Upper lobe of left lung (tissue), 6 donors: Measurements from ENCODE around the gene HAVCR1. TPM values are rescaled to one million over a fixed set of nuclear protein-coding genes. Genes with fewer than 3 reads are reported as not detected.
A peak's percentile ranks its signal among the peaks of the same experiment; 100 is the strongest.

Experiments
- ATAC-seq, 2 donors: fragments of 200-7000 bp; cut with Tn5 transposase; one replicate each; pipeline ENCODE4 v1.9.1; 2022; ENCODE audit warnings: mild to moderate bottlenecking in 2 of 2, moderate library complexity in 2 of 2; ENCODE audit not compliant: low FRiP score in 2 of 2
- DNase-seq, 2 donors: peaks; one replicate each; pipeline ENCODE4 v3.0.0-alpha.2; 2019 to 2020
- H3K27ac ChIP-seq, 4 donors: fragments of 200-600 bp; sonication (generic); one replicate each; pipeline ENCODE4 v1.5.1; 2016 to 2019
- H3K27me3 ChIP-seq, 4 donors: fragments of 200-600 bp; sonication (generic); one replicate each; pipeline ENCODE4 v1.5.1; 2017 to 2019
- H3K36me3 ChIP-seq, 4 donors: fragments of 200-600 bp; sonication (generic); one replicate each; pipeline ENCODE4 v1.5.1; 2016 to 2019
- H3K4me1 ChIP-seq, 4 donors: fragments of 200-600 bp; sonication (generic); one replicate each; pipeline ENCODE4 v1.5.1; 2018 to 2019
- H3K4me3 ChIP-seq, 4 donors: fragments of 200-600 bp; sonication (generic); one replicate each; pipeline ENCODE4 v1.5.1; 2017 to 2019; ENCODE audit warnings: mild to moderate bottlenecking in 2 of 4, moderate library complexity in 1 of 4
- H3K9me3 ChIP-seq, 4 donors: fragments of 200-600 bp; sonication (generic); one replicate each; pipeline ENCODE4 v1.5.1; 2018 to 2019
- CTCF ChIP-seq, 6 experiments: fragments of 450-650 bp in 4 of 6; fragments of 200-600 bp in 2 of 6; sonication (generic) in 2 of 6; IDR thresholded peaks; one replicate each; pipeline ENCODE4 v1.5.1; 2016 to 2019; ENCODE audit warnings: antibody characterized with exemption in 6 of 6
- EP300 ChIP-seq, 4 donors: sonication (generic); formaldehyde crosslinking; IDR thresholded peaks; one replicate each; pipeline ENCODE4 v1.5.1; 2017; ENCODE audit warnings: antibody characterized with exemption in 4 of 4, control low read depth in 2 of 4
- POLR2A ChIP-seq, 4 donors: fragments of 450-650 bp; IDR thresholded peaks; one replicate each; pipeline ENCODE4 v1.5.1; 2016 to 2017; ENCODE audit warnings: antibody characterized with exemption in 4 of 4, mild to moderate bottlenecking in 2 of 4
- POLR2AphosphoS5 ChIP-seq, 2 donors: sonication (generic); formaldehyde crosslinking; IDR thresholded peaks; one replicate each; pipeline ENCODE4 v1.5.1; 2017; ENCODE audit warnings: antibody characterized with exemption in 2 of 2
- WGBS, 2 donors: methylation state at CpG; one replicate each; pipeline ENCODE4 v1.1.5; 2017 to 2018; 5-methylcytosine and 5-hydroxymethylcytosine counted together
- total RNA-seq, 6 donors: library from RNA; depleted of rRNA in 4 of 6; stranded (reverse); fragments of >200 nt in 4 of 6; gene quantifications; one replicate each; pipeline versions ENCODE4 v1.1.0 to v1.2.1, GENCODE V29; 2016 to 2021
- donor health status: DM: no; HTN: no; CAD: no; lungs with moderate emphysema.
- donor health status: DM: no; HTN: yes; CAD: no; lungs with severe emphysema.

HAVCR1 gene
- total RNA-seq, 6 donors from 2014 or later = 0.34 to 4.2 (median 0.62) TPM; not detected in 2

GRCh38 chr5:156991714-156992113, 67.2 kb downstream of the HAVCR1 start:
- Histone ChIP-seq H3K9me3 (no peaks in the 10 kb centered on the region), H3K27me3 (no peaks in the 10 kb centered on the region), H3K27ac (no peak overlapping the region), H3K36me3 (no peaks in the 10 kb centered on the region), H3K4me3 (no peak overlapping the region), H3K4me1 (no peaks in the 10 kb centered on the region)
- 60 to 62% methylated on average over 4 of the region's 4 CpGs for WGBS, 2 donors
- DNase-seq (no peak), ATAC-seq (peak in 1 of 2 donors; percentile 48)
- TF ChIP-seq POLR2AphosphoS5 (IDR thresholded peaks at IDR 0.05) (no peak), EP300 (IDR thresholded peaks at IDR 0.05) (no peak), CTCF (IDR thresholded peaks at IDR 0.05) (no peak), POLR2A (IDR thresholded peaks at IDR 0.05) (no peak)

GRCh38 chr5:156984064-156984463, 74.9 kb downstream of the HAVCR1 start:
- Histone ChIP-seq H3K4me3 (no peak overlapping the region), H3K27ac (no peak overlapping the region), H3K27me3 (no peaks in the 10 kb centered on the region), H3K4me1 (no peaks in the 10 kb centered on the region), H3K36me3 (no peaks in the 10 kb centered on the region), H3K9me3 (no peaks in the 10 kb centered on the region)
- 88 to 95% methylated on average over 9 of the region's 9 CpGs for WGBS, 2 donors
- TF ChIP-seq POLR2AphosphoS5 (IDR thresholded peaks at IDR 0.05) (no peak), CTCF (IDR thresholded peaks at IDR 0.05) (no peak), EP300 (IDR thresholded peaks at IDR 0.05) (no peak), POLR2A (IDR thresholded peaks at IDR 0.05) (no peak)
- DNase-seq = peak in 1 of 2 donors; percentile 11
- no peak for ATAC-seq

GRCh38 chr5:156981481-156981880, 77.4 kb downstream of the HAVCR1 start:
- TF ChIP-seq CTCF (IDR thresholded peaks at IDR 0.05) (no peak), EP300 (IDR thresholded peaks at IDR 0.05) (no peak), POLR2AphosphoS5 (IDR thresholded peaks at IDR 0.05) (no peak)
- Histone ChIP-seq H3K36me3 (no peaks in the 10 kb centered on the region), H3K27me3 (no peaks in the 10 kb centered on the region), H3K27ac (no peak overlapping the region), H3K9me3 (no peaks in the 10 kb centered on the region), H3K4me1 (no peaks in the 10 kb centered on the region), H3K4me3 (no peak overlapping the region)
- DNase-seq (no peak), ATAC-seq (no peak)

Other genes with a start within 250 kb of the HAVCR1 start
- gene PPP1R2B, start 208.8 kb downstream of the HAVCR1 start, total RNA-seq = not detected
- gene TIMD4, start 95.9 kb downstream of the HAVCR1 start, total RNA-seq = under 1 TPM in 2 of 6 donors, not detected in 4; 0.31 to 0.54 TPM
- gene HAVCR2, start 49.9 kb upstream of the HAVCR1 start, total RNA-seq = 10 to 100 TPM; 15.2 to 42.6 (median 38.4) TPM
- 10 to 100 TPM in 4 of 6 donors, 1 to 10 TPM in 2; 8.5 to 16.7 (median 10.3) TPM for gene MED7, start 83.7 kb upstream of the HAVCR1 start, total RNA-seq
- gene GARIN3, start 107.1 kb upstream of the HAVCR1 start, total RNA-seq = not detected
- 10 to 100 TPM in 1 of 6 donors, 1 to 10 TPM in 5; 5.0 to 15.2 (median 7.0) TPM for gene ITK, start 121.7 kb upstream of the HAVCR1 start, total RNA-seq
- 10 to 100 TPM; 39.6 to 71.8 (median 47.7) TPM for gene CYFIP2, start 207.0 kb upstream of the HAVCR1 start, total RNA-seq